Body of pancreas (tissue), 4 donors: ENCODE data around the gene NDFIP2. TPM values are rescaled to one million over a fixed set of nuclear protein-coding genes. Genes with fewer than 3 reads are reported as not detected.

ENCODE experiments used
- ATAC-seq: fragments of 150-250 bp; one replicate; pipeline ENCODE4 v1.9.1; 2016
- DNase-seq, 4 donors: peaks; one replicate each; pipeline ENCODE4 v3.0.0-alpha.2; 2019
- H3K27ac ChIP-seq, 4 donors: fragments of 200-600 bp; sonication (generic); 1 replicate in 3 of 4; 2 replicates in 1 of 4; pipeline versions ENCODE4 v1.5.1 to v1.6.1; 2016 to 2019; ENCODE audit warnings: mild to moderate bottlenecking in 1 of 4, mixed read lengths in 1 of 4, moderate library complexity in 1 of 4
- H3K27me3 ChIP-seq, 2 donors: fragments of 200-600 bp; sonication (generic); one replicate each; pipeline ENCODE4 v1.6.0; 2016; ENCODE audit warnings: mild to moderate bottlenecking in 1 of 2
- H3K36me3 ChIP-seq, 2 donors: fragments of 200-600 bp; sonication (generic); replicated peaks in 1 of 2; 2 replicates each; pipeline ENCODE4 v1.5.1; 2016; ENCODE audit warnings: low read depth in 2 of 2; ENCODE audit not compliant: insufficient read depth in 1 of 2
- H3K4me1 ChIP-seq: fragments of 200-600 bp; sonication (generic); one replicate; pipeline ENCODE4 v1.6.0; 2016
- H3K4me3 ChIP-seq, 2 donors: fragments of 200-600 bp; sonication (generic); 1 replicate in 1 of 2; 2 replicates in 1 of 2; pipeline ENCODE4 v1.5.1; 2016 to 2019
- H3K9me3 ChIP-seq, 3 donors: fragments of 200-600 bp; sonication (generic); 1 replicate in 2 of 3; 2 replicates in 1 of 3; pipeline ENCODE4 v1.5.1; 2016
- CTCF ChIP-seq, 7 experiments: fragments of 450-650 bp in 4 of 7; fragments of 200-600 bp in 3 of 7; sonication (generic) in 3 of 7; IDR thresholded peaks; one replicate each; pipeline ENCODE4 v1.5.1; 2016 to 2019; ENCODE audit warnings: antibody characterized with exemption in 7 of 7
- POLR2A ChIP-seq, 3 donors: fragments of 450-650 bp; IDR thresholded peaks; one replicate each; pipeline ENCODE4 v1.6.1; 2016; ENCODE audit warnings: antibody characterized with exemption in 3 of 3, mild to moderate bottlenecking in 2 of 3
- WGBS, 2 donors: methylation state at CpG; one replicate each; pipeline ENCODE4 v1.1.5; 2017; 5-methylcytosine and 5-hydroxymethylcytosine counted together
- intact Hi-C: fragments of 100-400 bp; cut with DNase I; formaldehyde crosslinking; loops from one replicate; pipeline ENCODE4 v1.15.1; 2023
- total RNA-seq, 2 donors: library from RNA; depleted of rRNA; stranded (reverse); fragments of >200 nt; gene quantifications; one replicate each; pipeline ENCODE4 v1.1.0, GENCODE V29; 2016

Gene NDFIP2
- total RNA-seq, 2 donors from 2014 or later = 16.8 to 18.9 TPM

GRCh38 chr13:79534596-79534995, 53.6 kb downstream of the NDFIP2 start:
- TF ChIP-seq POLR2A (IDR thresholded peaks at IDR 0.05) = no peak
- TF ChIP-seq CTCF (IDR thresholded peaks at IDR 0.05) = no peak
- Histone ChIP-seq H3K27ac (no peak overlapping the region), H3K9me3 (no peaks in the 10 kb centered on the region), H3K27me3 (no peaks in the 10 kb centered on the region), H3K4me3 (no peak overlapping the region), H3K4me1 (peaks cover 7% of the 10 kb centered on the region), H3K36me3 (no peaks in the 10 kb centered on the region)
- ATAC-seq = no peak
- WGBS, 2 donors = 58 to 61% methylated on average over 4 of the region's 4 CpGs
- intact Hi-C loops = no loop called here
- no peak for DNase-seq

GRCh38 chr13:79538757-79539156, 57.8 kb downstream of the NDFIP2 start:
- H3K4me3 ChIP-seq = no peak overlapping the region
- H3K27ac ChIP-seq = no peak overlapping the region
- H3K27me3 ChIP-seq = no peaks in the 10 kb centered on the region
- DNase-seq (no peak), ATAC-seq (no peak)
- H3K36me3 ChIP-seq = no peaks in the 10 kb centered on the region
- intact Hi-C loops = loop anchor here (5.0 kb wide), 1 partner anchor 116 kb away; no protein-coding TSS in a partner anchor
- TF ChIP-seq CTCF (IDR thresholded peaks at IDR 0.05) = no peak
- TF ChIP-seq POLR2A (IDR thresholded peaks at IDR 0.05) = no peak
- 84 to 88% methylated on average over 5 of the region's 5 CpGs for WGBS, 2 donors
- H3K9me3 ChIP-seq = no peaks in the 10 kb centered on the region
- H3K4me1 ChIP-seq = peaks cover 7% of the 10 kb centered on the region

- TF ChIP-seq POLR2A (IDR thresholded peaks at IDR 0.05) (no peak), CTCF (IDR thresholded peaks at IDR 0.05) (no peak)
- peaks cover 1% of the 10 kb centered on the region for H3K4me1 ChIP-seq
- 60 to 72% methylated on average over 4 of the region's 4 CpGs for WGBS, 2 donors
- no peaks in the 10 kb centered on the region for H3K27me3 ChIP-seq
- intact Hi-C loops = no loop called here
- DNase-seq (no peak), ATAC-seq (no peak)
- no peak overlapping the region for H3K4me3 ChIP-seq
- H3K27ac ChIP-seq = peak overlapping the region in 1 of 4 donors; percentile 19
- no peaks in the 10 kb centered on the region for H3K9me3 ChIP-seq
- no peaks in the 10 kb centered on the region for H3K36me3 ChIP-seq
These were observed 59.5 kb downstream of the NDFIP2 start for GRCh38 chr13:79540504-79540903.

GRCh38 chr13:79541426-79542049, 60.6 kb downstream of the NDFIP2 start:
- H3K9me3 ChIP-seq = no peaks in the 10 kb centered on the region
- peak; percentile 52 for ATAC-seq

More at GRCh38 chr13:79541426-79542049, 60.6 kb downstream of the NDFIP2 start:
- no peaks in the 10 kb centered on the region for H3K36me3 ChIP-seq
- WGBS, 2 donors = 0 to 3% methylated on average over 1 of the region's 1 CpG
- no peaks in the 10 kb centered on the region for H3K4me1 ChIP-seq
- no peak for DNase-seq
- no peak overlapping the region for H3K4me3 ChIP-seq
- intact Hi-C loops = no loop called here
- TF ChIP-seq CTCF (IDR thresholded peaks at IDR 0.05) (peak; percentile 59 to 99 (median 92)), POLR2A (IDR thresholded peaks at IDR 0.05) (no peak)
- no peaks in the 10 kb centered on the region for H3K27me3 ChIP-seq
- H3K27ac ChIP-seq = no peak overlapping the region
